ENCODE data around the gene IBSP. TPM values are rescaled to one million over a fixed set of nuclear protein-coding genes. Genes with fewer than 3 reads are reported as not detected.

The IBSP gene
- total RNA-seq, 1 experiment from 2014 or later = not detected

- Histone ChIP-seq H3K4me1 (replicated peaks; ENCODE audit: insufficient read depth) (no peaks in the 10 kb centered on the region), H3K79me2 (ENCODE audit: low read depth) (no peaks in the 10 kb centered on the region), H3K9me3 (ENCODE audit: insufficient read depth, low read depth) (no peaks in the 10 kb centered on the region), H3K4me2 (no peak overlapping the region), H3K27me3 (ENCODE audit: insufficient read depth, low read depth) (no peaks in the 10 kb centered on the region), H3K9me2 (ENCODE audit: insufficient read depth) (no peaks in the 10 kb centered on the region), H3F3A (ENCODE audit: insufficient read depth, low read depth) (no peaks in the 10 kb centered on the region), H3K4me3 (no peak overlapping the region), H3K36me3 (ENCODE audit: low read depth) (no peaks in the 10 kb centered on the region), H4K20me1 (ENCODE audit: insufficient read depth) (no peaks in the 10 kb centered on the region), H3K27ac (no peak overlapping the region), H2AFZ (no peak overlapping the region)
- CTCF ChIA-PET = no interaction called here
- POLR2A ChIA-PET (ENCODE audit: unreplicated experiment) = no interaction called here
- no peak for DNase-seq
- intact Hi-C loops (cut with micrococcal nuclease; ENCODE audit: unreplicated experiment) = loop anchor here (10.0 kb wide), 1 partner anchor 935 kb away; no protein-coding TSS in a partner anchor
- BruUV-seq (replicated peaks) = no TSS peak
- no peak for TF ChIP-seq EZH2 (IDR thresholded peaks at IDR 0.05; ENCODE audit: low read depth)
- no peak for TF ChIP-seq CTCF (conservative IDR thresholded peaks at IDR 0.05)
Observed at GRCh38 chr4:87840149-87840548, 40.8 kb downstream of the IBSP start.

GRCh38 chr4:87843936-87844335 is 44.6 kb downstream of the IBSP start:
- POLR2A ChIA-PET (ENCODE audit: unreplicated experiment) = no interaction called here
- H3K79me2 ChIP-seq (ENCODE audit: low read depth) = no peaks in the 10 kb centered on the region
- TF ChIP-seq EZH2 (IDR thresholded peaks at IDR 0.05; ENCODE audit: low read depth) (no peak), CTCF (conservative IDR thresholded peaks at IDR 0.05) (no peak)
- intact Hi-C loops (cut with micrococcal nuclease; ENCODE audit: unreplicated experiment) = loop anchor here (10.0 kb wide), 1 partner anchor 939 kb away; no protein-coding TSS in a partner anchor
- H3K36me3 ChIP-seq (ENCODE audit: low read depth) = no peaks in the 10 kb centered on the region
- CTCF ChIA-PET = no interaction called here
- H3K4me1 ChIP-seq (replicated peaks; ENCODE audit: insufficient read depth) = no peaks in the 10 kb centered on the region; the same call in 1 of the 2 replicates
- H3K9me3 ChIP-seq (ENCODE audit: insufficient read depth, low read depth) = no peaks in the 10 kb centered on the region
- BruUV-seq (replicated peaks) = no TSS peak
- H3K9me2 ChIP-seq (ENCODE audit: insufficient read depth) = no peaks in the 10 kb centered on the region
- no peak overlapping the region for H3K4me2 ChIP-seq
- no peaks in the 10 kb centered on the region for H3K27me3 ChIP-seq (ENCODE audit: insufficient read depth, low read depth)
- H4K20me1 ChIP-seq (ENCODE audit: insufficient read depth) = no peaks in the 10 kb centered on the region
- no peak overlapping the region for H3K27ac ChIP-seq
- H2AFZ ChIP-seq = no peak overlapping the region
- no peak for DNase-seq
- H3F3A ChIP-seq (ENCODE audit: insufficient read depth, low read depth) = no peaks in the 10 kb centered on the region
- no peak overlapping the region for H3K4me3 ChIP-seq

GRCh38 chr4:87844452-87844851 is 45.1 kb downstream of the IBSP start:
- H4K20me1 ChIP-seq (ENCODE audit: insufficient read depth) = no peaks in the 10 kb centered on the region
- BruUV-seq (replicated peaks) = no TSS peak
- no peaks in the 10 kb centered on the region for H3K9me2 ChIP-seq (ENCODE audit: insufficient read depth)
- TF ChIP-seq EZH2 (IDR thresholded peaks at IDR 0.05; ENCODE audit: low read depth) (no peak), CTCF (conservative IDR thresholded peaks at IDR 0.05) (no peak)
- H3F3A ChIP-seq (ENCODE audit: insufficient read depth, low read depth) = no peaks in the 10 kb centered on the region
- no peak overlapping the region for H3K27ac ChIP-seq
- no peaks in the 10 kb centered on the region for H3K27me3 ChIP-seq (ENCODE audit: insufficient read depth, low read depth)
- H3K4me2 ChIP-seq = no peak overlapping the region
- CTCF ChIA-PET = no interaction called here
- no peaks in the 10 kb centered on the region for H3K36me3 ChIP-seq (ENCODE audit: low read depth)
- no peak for DNase-seq
- no peaks in the 10 kb centered on the region; the same call in 1 of the 2 replicates for H3K4me1 ChIP-seq (replicated peaks; ENCODE audit: insufficient read depth)
- intact Hi-C loops (cut with micrococcal nuclease; ENCODE audit: unreplicated experiment) = loop anchor here (10.0 kb wide), 1 partner anchor 940 kb away; no protein-coding TSS in a partner anchor
- no peak overlapping the region for H3K4me3 ChIP-seq
- POLR2A ChIA-PET (ENCODE audit: unreplicated experiment) = no interaction called here
- H2AFZ ChIP-seq = no peak overlapping the region
- H3K9me3 ChIP-seq (ENCODE audit: insufficient read depth, low read depth) = no peaks in the 10 kb centered on the region
- H3K79me2 ChIP-seq (ENCODE audit: low read depth) = no peaks in the 10 kb centered on the region
